Activated CD8-positive, alpha-beta memory T cell treated with anti-CD3 and anti-CD28 coated beads for 24 hours (primary cell): ENCODE data around the gene OPRL1.

Experiments used
- DNase-seq: peaks from one replicate; pipeline ENCODE4 v3.0.0-alpha.2; 2020

The OPRL1 gene

GRCh38 chr20:64106435-64106961 is 26.6 kb downstream of the OPRL1 start:
- no peak for DNase-seq

- DNase-seq = no peak
These were observed 27.3 kb downstream of the OPRL1 start, which contains the start of gene NPBWR2 for GRCh38 chr20:64106981-64107735. Gene NPBWR2 (minus strand): TSS chr20:64107565. CDS start chr20:64106831, 734 bp downstream.

GRCh38 chr20:64107736-64108457 is 28.0 kb downstream of the OPRL1 start:
- DNase-seq = no peak

- peak; percentile 50 for DNase-seq
These were observed 29.1 kb downstream of the OPRL1 start for GRCh38 chr20:64108731-64109681.

GRCh38 chr20:64109831-64110391 is 30.0 kb downstream of the OPRL1 start:
- DNase-seq = no peak

- no peak for DNase-seq
These were observed 30.7 kb downstream of the OPRL1 start for GRCh38 chr20:64110411-64111068.

- peak; percentile 28 for DNase-seq
These were observed 32.2 kb downstream of the OPRL1 start for GRCh38 chr20:64111841-64112641.

- DNase-seq = peak; percentile 42
These were observed 33.0 kb downstream of the OPRL1 start for GRCh38 chr20:64112691-64113443.

GRCh38 chr20:64113444-64113775 is 33.5 kb downstream of the OPRL1 start:
- peak; percentile 32 for DNase-seq

GRCh38 chr20:64113796-64114355 is 34.0 kb downstream of the OPRL1 start:
- DNase-seq = peak; percentile 33

- DNase-seq = peak; percentile 53
These were observed 34.6 kb downstream of the OPRL1 start for GRCh38 chr20:64114356-64114971.

GRCh38 chr20:64115171-64115911 is 35.5 kb downstream of the OPRL1 start:
- DNase-seq = peak; percentile 48

- DNase-seq = no peak
These were observed 36.1 kb downstream of the OPRL1 start for GRCh38 chr20:64116016-64116415.

- DNase-seq = peak; percentile 50
These were observed 36.9 kb downstream of the OPRL1 start for GRCh38 chr20:64116541-64117431.

- DNase-seq = peak; percentile 41
These were observed 37.5 kb downstream of the OPRL1 start for GRCh38 chr20:64117432-64117777.

GRCh38 chr20:64119301-64119680 is 39.4 kb downstream of the OPRL1 start:
- DNase-seq = peak; percentile 58

- no peak for DNase-seq
These were observed 39.9 kb downstream of the OPRL1 start for GRCh38 chr20:64119681-64120341.
